Right cardiac atrium (tissue), 5 donors: ENCODE results near the gene RHD. TPM values are rescaled to one million over a fixed set of nuclear protein-coding genes. Genes with fewer than 3 reads are reported as not detected.
A peak's percentile ranks its signal among the peaks of the same experiment; 100 is the strongest.

Experiments used
- ATAC-seq, 2 donors: fragments of 200-7000 bp; cut with Tn5 transposase; one replicate each; pipeline versions ENCODE4 v1.8.0 to v1.9.1; 2020; ENCODE audit warnings: moderate library complexity in 2 of 2, mild to moderate bottlenecking in 1 of 2
- DNase-seq, 3 donors: peaks; one replicate each; pipeline ENCODE4 v3.0.0-alpha.2; 2020
- H3K27ac ChIP-seq: one replicate; pipeline ENCODE4 v1.5.1; 2013; ENCODE audit warnings: mild to moderate bottlenecking, low read length, control low read depth, moderate library complexity
- H3K27me3 ChIP-seq: one replicate; pipeline ENCODE4 v1.6.1; 2013; ENCODE audit not compliant: control insufficient read depth, insufficient read depth
- H3K4me1 ChIP-seq: one replicate; pipeline ENCODE4 v1.6.1; 2013; ENCODE audit warnings: low read length; ENCODE audit not compliant: control insufficient read depth, insufficient read depth
- H3K4me3 ChIP-seq: one replicate; pipeline ENCODE4 v1.5.1; 2013; ENCODE audit warnings: low read length, control low read depth
- H3K9me3 ChIP-seq: one replicate; pipeline ENCODE4 v1.6.1; 2013; ENCODE audit warnings: low read length; ENCODE audit not compliant: control insufficient read depth
- WGBS: extraction: QIAGEN DNeasy Blood & Tissue Kit; methylation state at CpG from one replicate; pipeline ENCODE4 v1.1.7; 2013; 5-methylcytosine and 5-hydroxymethylcytosine counted together
- intact Hi-C, 4 donors: fragments of 100-400 bp; cut with DNase I; formaldehyde crosslinking; loops; one replicate each; pipeline versions ENCODE4 v1.11.0 to v1.14.0; 2022 to 2023
- polyA plus RNA-seq: library from polyadenylated mRNA; stranded (reverse); fragments of 200-250 nt; gene quantifications from one replicate; pipeline ENCODE4 v1.2.3, GENCODE V29; 2013
- total RNA-seq, 4 donors: library from RNA; stranded (reverse); fragmentation: NEBNext Ultra II Directional; extraction: Animal tissue kit (Norgen Biotek cat#: 25700); gene quantifications; one replicate each; pipeline ENCODE4 v1.2.1, GENCODE V29; 2021
- donor health status: healthy with polysubstance abuse.
- donor health status: DM: no; HTN: yes; CAD: no.
- donor health status: DM: no; HTN: no; CAD: no.
- donor health status: DM: no; HTN: yes; CAD: no; lungs with severe emphysema.
- donor health status: DM: yes; HTN: yes; CAD: no.

RHD gene
- total and polyA plus RNA-seq, 5 donors, result 0.16 to 0.37 (median 0.27) TPM; not detected in 1

- no peaks in the 10 kb centered on the region for H3K27me3 ChIP-seq
- H3K27ac ChIP-seq, result no peak overlapping the region
- 56% methylated on average over 6 of the region's 6 CpGs for WGBS
- H3K9me3 ChIP-seq, result no peaks in the 10 kb centered on the region
- intact Hi-C loops, result loop anchor here in 1 of 4 donors (10.0 kb wide), 1 partner anchor 571 kb away; the partner anchor contains the start of gene MTFR1L
- H3K4me3 ChIP-seq, result no peak overlapping the region
- H3K4me1 ChIP-seq, result peaks cover 2% of the 10 kb centered on the region
- DNase-seq (no peak), ATAC-seq (no peak)
Observed at GRCh38 chr1:25243907-25244306, 28.4 kb upstream of the RHD start.

GRCh38 chr1:25245393-25245792, 26.9 kb upstream of the RHD start:
- Histone ChIP-seq H3K27ac (no peak overlapping the region), H3K27me3 (no peaks in the 10 kb centered on the region), H3K4me1 (peaks cover 2% of the 10 kb centered on the region), H3K4me3 (peak overlapping the region; percentile 87), H3K9me3 (no peaks in the 10 kb centered on the region)
- intact Hi-C loops, result loop anchor here in 1 of 4 donors (10.0 kb wide), 1 partner anchor 569 kb away; the partner anchor contains the start of gene MTFR1L
- ATAC-seq (no peak), DNase-seq (no peak)
- WGBS, result 72% methylated on average over 5 of the region's 5 CpGs

GRCh38 chr1:25245809-25246599, 26.3 kb upstream of the RHD start:
- 15% methylated on average over 30 of the region's 30 CpGs for WGBS
- H3K9me3 ChIP-seq, result no peaks in the 10 kb centered on the region
- DNase-seq (peak in 2 of 3 donors; percentile 23 to 69), ATAC-seq (peak; percentile 2 to 5)
- intact Hi-C loops, result loop anchor here in 1 of 4 donors (10.0 kb wide), 1 partner anchor 569 kb away; the partner anchor contains the start of gene MTFR1L
- peak overlapping the region; percentile 87 for H3K4me3 ChIP-seq
- no peaks in the 10 kb centered on the region for H3K27me3 ChIP-seq
- H3K27ac ChIP-seq, result peak overlapping the region; percentile 100
- H3K4me1 ChIP-seq, result peaks cover 2% of the 10 kb centered on the region

GRCh38 chr1:25246600-25247023, 25.7 kb upstream of the RHD start:
- Histone ChIP-seq H3K9me3 (no peaks in the 10 kb centered on the region), H3K4me1 (peaks cover 2% of the 10 kb centered on the region), H3K27ac (peak overlapping the region; percentile 100), H3K4me3 (peak overlapping the region; percentile 87), H3K27me3 (no peaks in the 10 kb centered on the region)
- WGBS, result under 1% methylated on average over 53 of the region's 53 CpGs
- intact Hi-C loops, result loop anchor here in 1 of 4 donors (10.0 kb wide), 1 partner anchor 568 kb away; the partner anchor contains the start of gene MTFR1L
- ATAC-seq, result no peak
- peak; percentile 45 to 78 (median 69) for DNase-seq

- no peaks in the 10 kb centered on the region for H3K27me3 ChIP-seq
- DNase-seq, result peak; percentile 100
- H3K4me3 ChIP-seq, result peak within 1 kb of the TSS; percentile 87
- no peaks in the 10 kb centered on the region for H3K9me3 ChIP-seq
- under 1% methylated on average over 79 of the region's 79 CpGs for WGBS
- peak; percentile 97 for ATAC-seq
- peak within 1 kb of the TSS; percentile 100 for H3K27ac ChIP-seq
- intact Hi-C loops, result loop anchor here in 1 of 4 donors (10.0 kb wide), 1 partner anchor 568 kb away; the partner anchor contains the start of gene MTFR1L
- peaks cover 2% of the 10 kb centered on the region for H3K4me1 ChIP-seq
Observed at GRCh38 chr1:25247024-25247828, 25.1 kb upstream of the RHD start, which contains the start of gene RSRP1. Gene RSRP1, minus strand, starts transcription at chr1:25247454. Its CDS starts 491 bp downstream, at chr1:25246963.

GRCh38 chr1:25247829-25248754, 24.2 kb upstream of the RHD start:
- peak overlapping the region; percentile 65 for H3K27ac ChIP-seq
- H3K9me3 ChIP-seq, result no peaks in the 10 kb centered on the region
- DNase-seq, result no peak
- ATAC-seq, result no peak
- 24% methylated on average over 30 of the region's 30 CpGs for WGBS
- H3K27me3 ChIP-seq, result no peaks in the 10 kb centered on the region
- intact Hi-C loops, result loop anchor here in 1 of 4 donors (10.0 kb wide), 1 partner anchor 567 kb away; the partner anchor contains the start of gene MTFR1L
- peaks cover 2% of the 10 kb centered on the region for H3K4me1 ChIP-seq
- peak overlapping the region; percentile 46 for H3K4me3 ChIP-seq

GRCh38 chr1:25253911-25254310, 18.4 kb upstream of the RHD start:
- intact Hi-C loops, result loop anchor here in 1 of 4 donors (10.0 kb wide), 1 partner anchor 91 kb away; no protein-coding TSS in a partner anchor
- 93% methylated on average over 2 of the region's 2 CpGs for WGBS

GRCh38 chr1:25255706-25256577, 16.4 kb upstream of the RHD start:
- H3K27ac ChIP-seq, result no peak overlapping the region

More at GRCh38 chr1:25253911-25254310, 18.4 kb upstream of the RHD start:
- Histone ChIP-seq H3K4me1 (no peaks in the 10 kb centered on the region), H3K27ac (no peak overlapping the region), H3K27me3 (no peaks in the 10 kb centered on the region), H3K9me3 (no peaks in the 10 kb centered on the region), H3K4me3 (no peak overlapping the region)
- no peak for DNase-seq
- no peak for ATAC-seq

GRCh38 chr1:25256578-25256965, 15.7 kb upstream of the RHD start:
- DNase-seq (no peak), ATAC-seq (no peak)
- 97% methylated on average over 5 of the region's 5 CpGs for WGBS
- Histone ChIP-seq H3K4me3 (no peak overlapping the region), H3K27me3 (no peaks in the 10 kb centered on the region), H3K27ac (no peak overlapping the region), H3K9me3 (no peaks in the 10 kb centered on the region), H3K4me1 (no peaks in the 10 kb centered on the region)
- intact Hi-C loops, result loop anchor here in 1 of 4 donors (10.0 kb wide), 1 partner anchor 88 kb away; no protein-coding TSS in a partner anchor

More at GRCh38 chr1:25255706-25256577, 16.4 kb upstream of the RHD start:
- ATAC-seq, result no peak
- WGBS, result 88% methylated on average over 18 of the region's 18 CpGs
- H3K9me3 ChIP-seq, result no peaks in the 10 kb centered on the region
- DNase-seq, result no peak
- H3K4me1 ChIP-seq, result no peaks in the 10 kb centered on the region
- H3K27me3 ChIP-seq, result no peaks in the 10 kb centered on the region
- no peak overlapping the region for H3K4me3 ChIP-seq
- intact Hi-C loops, result loop anchor here in 1 of 4 donors (10.0 kb wide), 1 partner anchor 89 kb away; no protein-coding TSS in a partner anchor
